Spinal cord (tissue), 10 donors: ENCODE measurements around the gene TNFRSF14. TPM values are rescaled to one million over a fixed set of nuclear protein-coding genes. Genes with fewer than 3 reads are reported as not detected.
"Not testable (repeated sequence)": the region's sequence is repeated elsewhere in the genome, so short reads cannot be mapped to it uniquely, and the experiment has no call there.

ENCODE experiments used
- DNase-seq, 6 donors: peaks; one replicate each; pipeline versions ENCODE4 v3.0.0 to v3.0.0-alpha.2; 2013 to 2015; ENCODE audit warnings: low spot score in 6 of 6, low read depth in 4 of 6
- H3K27ac ChIP-seq: one replicate; pipeline ENCODE4 v1.5.1; 2013; ENCODE audit warnings: low read depth, low read length, control low read depth
- H3K27me3 ChIP-seq: one replicate; pipeline ENCODE4 v1.6.1; 2013; ENCODE audit warnings: low read length; ENCODE audit not compliant: control insufficient read depth, insufficient read depth
- H3K36me3 ChIP-seq: one replicate; pipeline ENCODE4 v1.6.1; 2013; ENCODE audit warnings: low read length; ENCODE audit not compliant: control insufficient read depth, insufficient read depth
- H3K4me1 ChIP-seq: one replicate; pipeline ENCODE4 v1.6.1; 2013; ENCODE audit warnings: low read length; ENCODE audit not compliant: control insufficient read depth, insufficient read depth
- H3K4me3 ChIP-seq: one replicate; pipeline ENCODE4 v1.5.1; 2013; ENCODE audit warnings: low read depth, low read length, control low read depth
- H3K9me3 ChIP-seq: one replicate; pipeline ENCODE4 v1.6.1; 2013; ENCODE audit warnings: low read length; ENCODE audit not compliant: control insufficient read depth, insufficient read depth
- WGBS: methylation state at CpG from one replicate; pipeline ENCODE4 v1.1.5; 2013; ENCODE audit warnings: missing lambda C conversion rate; ENCODE audit not compliant: insufficient coverage; 5-methylcytosine and 5-hydroxymethylcytosine counted together
- polyA plus RNA-seq, 2 donors: library from polyadenylated mRNA; unstranded; fragments of 120-200 nt; gene quantifications; one replicate each; pipeline ENCODE4 v1.2.1, GENCODE V29; 2013; ENCODE audit not compliant: insufficient read length in 2 of 2
- total RNA-seq, 2 donors: library from RNA; depleted of rRNA in 1 of 2; stranded (reverse); fragments of 120-200 nt in 1 of 2; fragments of >200 nt in 1 of 2; gene quantifications; one replicate each; pipeline versions ENCODE4 v1.2.3 to v1.2.4, GENCODE V29; 2013 to 2014
- donor health status: healthy.

TNFRSF14 gene
- total and polyA plus RNA-seq, 4 donors: 7.2 to 20.4 (median 12.3) TPM

- H3K36me3 ChIP-seq: no peaks in the 10 kb centered on the region
- no peak overlapping the region for H3K4me3 ChIP-seq
- peak in 1 of 6 donors; percentile 18 for DNase-seq
- WGBS: 29% methylated on average over 26 of the region's 26 CpGs
- no peaks in the 10 kb centered on the region for H3K9me3 ChIP-seq
- H3K27me3 ChIP-seq: peaks cover 15% of the 10 kb centered on the region
- H3K27ac ChIP-seq: peak overlapping the region; percentile 63
- H3K4me1 ChIP-seq: peaks cover 95% of the 10 kb centered on the region
These were observed 11.9 kb upstream of the TNFRSF14 start for GRCh38 chr1:2544093-2544874.

DNA sequence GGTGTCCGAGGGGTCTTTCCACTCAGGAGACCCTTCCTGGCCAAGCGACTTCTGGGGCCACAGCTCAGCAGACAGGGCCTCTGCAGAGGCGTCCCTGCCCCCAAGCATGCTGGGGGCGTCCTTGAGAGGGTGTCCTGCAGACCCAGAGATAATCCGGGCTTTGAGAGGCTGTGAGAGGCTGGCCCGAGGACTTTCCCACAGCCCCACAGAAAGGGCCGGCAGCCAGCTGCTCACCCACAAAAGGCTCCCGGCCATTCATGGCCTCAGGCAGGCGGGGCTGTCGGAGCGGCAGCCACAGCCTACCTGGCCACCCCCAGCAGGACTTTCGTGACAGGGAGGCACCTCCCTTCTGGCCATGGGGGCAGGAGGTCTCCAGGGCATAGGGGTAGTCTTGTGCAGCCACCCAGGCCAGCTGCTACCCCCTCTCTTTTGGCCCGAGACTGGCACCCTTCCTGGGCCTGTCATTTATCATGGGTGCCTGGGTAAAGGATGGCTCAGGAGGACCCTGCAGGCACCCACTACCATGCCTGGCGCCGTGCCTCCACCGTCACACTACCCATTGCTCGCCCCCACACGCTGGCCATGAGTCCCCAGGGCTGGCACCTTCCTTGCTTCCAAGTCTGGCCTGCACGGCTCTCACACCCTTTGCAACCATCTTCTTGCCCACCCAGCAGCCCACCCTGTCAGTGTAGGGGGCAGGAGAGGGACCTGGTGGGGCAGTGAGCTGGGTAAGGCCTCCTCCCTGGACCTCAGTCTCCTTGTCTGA is 11.1 kb upstream of the TNFRSF14 start:
- peak in 2 of 6 donors; percentile 65 to 67 for DNase-seq
- no peaks in the 10 kb centered on the region for H3K9me3 ChIP-seq
- 27% methylated on average over 18 of the region's 19 CpGs for WGBS
- H3K27me3 ChIP-seq: peaks cover 13% of the 10 kb centered on the region
- peaks cover 96% of the 10 kb centered on the region for H3K4me1 ChIP-seq
- H3K27ac ChIP-seq: peak overlapping the region; percentile 73
- no peaks in the 10 kb centered on the region for H3K36me3 ChIP-seq
- H3K4me3 ChIP-seq: no peak overlapping the region

GRCh38 chr1:2545754-2546514 is 10.2 kb upstream of the TNFRSF14 start:
- Histone ChIP-seq H3K4me1 (peaks cover 88% of the 10 kb centered on the region), H3K27me3 (peaks cover 12% of the 10 kb centered on the region), H3K27ac (peak overlapping the region; percentile 73), H3K4me3 (peak overlapping the region; percentile 21), H3K36me3 (no peaks in the 10 kb centered on the region), H3K9me3 (no peaks in the 10 kb centered on the region)
- peak in 2 of 6 donors; percentile 75 to 85 for DNase-seq
- 3% methylated on average over 32 of the region's 43 CpGs for WGBS

- H3K4me1 ChIP-seq: peaks cover 81% of the 10 kb centered on the region
- WGBS: 2% methylated on average over 48 of the region's 52 CpGs
These were observed 9.5 kb upstream of the TNFRSF14 start for GRCh38 chr1:2546515-2547209.

GRCh38 chr1:2547210-2548067 is 8.7 kb upstream of the TNFRSF14 start:
- Histone ChIP-seq H3K36me3 (no peaks in the 10 kb centered on the region), H3K9me3 (no peaks in the 10 kb centered on the region), H3K27ac (peak overlapping the region; percentile 95), H3K4me3 (peak overlapping the region; percentile 18), H3K27me3 (peaks cover 12% of the 10 kb centered on the region), H3K4me1 (peaks cover 73% of the 10 kb centered on the region)
- 16% methylated on average over 24 of the region's 27 CpGs for WGBS
- no peak for DNase-seq

More at GRCh38 chr1:2546515-2547209, 9.5 kb upstream of the TNFRSF14 start:
- H3K9me3 ChIP-seq: no peaks in the 10 kb centered on the region
- H3K4me3 ChIP-seq: peak overlapping the region; percentile 21
- peak in 1 of 6 donors; percentile 66 for DNase-seq
- peaks cover 12% of the 10 kb centered on the region for H3K27me3 ChIP-seq
- peak overlapping the region; percentile 95 for H3K27ac ChIP-seq
- no peaks in the 10 kb centered on the region for H3K36me3 ChIP-seq

DNA sequence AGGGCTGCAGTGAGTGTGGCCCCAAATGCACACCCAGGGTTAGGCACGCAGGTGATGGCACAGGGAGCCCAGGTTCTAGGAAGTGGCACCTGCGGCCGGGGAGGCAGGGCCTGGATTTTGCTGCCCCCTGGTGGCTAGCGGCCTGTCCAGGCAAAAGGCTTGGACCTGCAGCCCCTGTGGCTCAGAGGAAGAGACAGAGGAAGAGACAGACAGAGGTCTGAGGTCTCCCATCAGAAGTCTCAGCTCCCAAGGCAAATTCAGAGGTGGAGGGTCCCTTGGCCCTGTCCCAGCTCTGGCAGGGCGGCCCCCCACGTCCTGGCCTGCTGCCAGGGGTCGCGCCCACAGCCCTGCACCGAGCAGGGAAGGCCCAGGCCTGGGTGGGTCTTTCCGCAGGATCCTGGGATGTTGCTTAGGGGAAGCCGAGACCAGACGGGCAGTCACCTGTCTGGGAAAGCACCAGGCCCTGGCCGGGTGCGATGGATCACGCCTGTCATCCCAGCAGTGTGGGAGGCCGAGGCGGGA is 8.0 kb upstream of the TNFRSF14 start:
- Histone ChIP-seq H3K27ac (peak overlapping the region; percentile 95), H3K27me3 (peaks cover 12% of the 10 kb centered on the region), H3K9me3 (no peaks in the 10 kb centered on the region), H3K36me3 (no peaks in the 10 kb centered on the region), H3K4me1 (peaks cover 66% of the 10 kb centered on the region), H3K4me3 (no peak overlapping the region)
- WGBS: 22% methylated on average over 17 of the region's 17 CpGs
- DNase-seq: peak in 2 of 6 donors; percentile 87 to 90

GRCh38 chr1:2549367-2550029 is 6.7 kb upstream of the TNFRSF14 start:
- DNase-seq, H3K9me3 ChIP-seq, H3K36me3 ChIP-seq, H3K4me3 ChIP-seq: not testable (repeated sequence)
- Histone ChIP-seq H3K27ac (peak overlapping the region; percentile 95), H3K27me3 (peaks cover 12% of the 10 kb centered on the region), H3K4me1 (peaks cover 58% of the 10 kb centered on the region)
- WGBS: 89% methylated on average over 10 of the region's 28 CpGs

GRCh38 chr1:2550309-2550861 is 5.8 kb upstream of the TNFRSF14 start:
- H3K27me3 ChIP-seq: peaks cover 12% of the 10 kb centered on the region
- not testable (repeated sequence) for H3K27ac ChIP-seq, H3K36me3 ChIP-seq, H3K4me3 ChIP-seq, DNase-seq, H3K9me3 ChIP-seq
- 72% methylated on average over 6 of the region's 12 CpGs for WGBS
- peaks cover 57% of the 10 kb centered on the region for H3K4me1 ChIP-seq
